Muscle of arm (tissue), 12 donors: ENCODE measurements around the gene PIMREG. TPM values are rescaled to one million over a fixed set of nuclear protein-coding genes. Genes with fewer than 3 reads are reported as not detected.
"Not testable (repeated sequence)": the region's sequence is repeated elsewhere in the genome, so short reads cannot be mapped to it uniquely, and the experiment has no call there.

ENCODE experiments used
- DNase-seq: peaks from one replicate; pipeline ENCODE4 v3.0.0-alpha.2; 2013
- polyA plus RNA-seq, 12 donors: library from polyadenylated mRNA; unstranded; fragments of 120-200 nt; gene quantifications; one replicate each; pipeline ENCODE4 v1.2.1, GENCODE V29; 2013; ENCODE audit not compliant: insufficient read length in 12 of 12

The PIMREG gene
- polyA plus RNA-seq, 12 donors: 7.8 to 20.2 (median 12.6) TPM; not detected in 1

GRCh38 chr17:6476076-6476809 lies 32.0 kb downstream of the PIMREG start:
- no peak for DNase-seq

DNA sequence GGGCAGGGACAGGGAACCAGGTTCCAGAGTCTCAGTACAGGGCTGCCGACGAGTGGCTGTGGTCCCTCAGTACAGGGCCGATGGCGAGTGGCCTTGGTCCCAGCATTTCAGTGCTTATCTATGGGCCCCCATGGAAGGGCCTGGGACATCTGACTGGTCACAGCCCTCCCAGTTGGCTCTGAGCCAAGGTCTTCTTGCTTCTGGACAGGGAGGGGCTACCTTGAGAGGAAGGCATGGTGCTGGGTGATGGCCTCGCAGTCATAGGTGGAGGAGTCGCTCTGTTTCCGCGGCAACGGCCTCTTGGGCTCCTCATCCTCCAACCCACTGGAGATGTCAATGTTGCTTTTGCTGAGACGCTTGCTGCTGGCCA lies 32.5 kb downstream of the PIMREG start:
- DNase-seq: no peak

DNA sequence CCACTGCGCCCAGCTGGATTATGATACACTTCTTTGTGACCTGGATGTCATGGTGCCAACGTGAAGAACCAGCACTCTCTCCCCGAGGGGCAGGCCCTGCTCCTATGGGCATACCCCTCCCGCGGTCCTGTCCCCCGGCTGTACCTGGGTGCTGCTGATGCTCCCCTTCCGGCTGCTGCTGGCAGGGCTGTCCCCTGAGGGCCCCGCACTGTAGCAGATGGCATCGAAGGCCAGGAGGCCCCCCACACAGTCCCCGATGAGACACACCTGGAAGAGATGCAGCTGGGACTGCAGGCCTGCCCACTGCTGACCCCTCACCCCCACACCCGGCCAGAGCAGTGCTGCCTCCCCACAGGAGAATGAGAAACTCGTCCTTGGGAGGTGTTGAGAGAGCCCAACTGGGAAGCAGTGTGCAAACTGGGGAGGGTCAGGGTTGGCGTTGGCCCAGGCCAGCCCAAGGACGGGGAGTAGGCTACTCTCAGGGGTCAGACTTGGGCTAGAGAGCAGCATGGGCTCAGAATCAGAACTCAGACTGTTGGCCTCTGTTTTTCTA lies 33.7 kb downstream of the PIMREG start:
- no peak for DNase-seq

- DNase-seq: no peak
Measured at GRCh38 chr17:6478486-6478885, 34.2 kb downstream of the PIMREG start.

DNA sequence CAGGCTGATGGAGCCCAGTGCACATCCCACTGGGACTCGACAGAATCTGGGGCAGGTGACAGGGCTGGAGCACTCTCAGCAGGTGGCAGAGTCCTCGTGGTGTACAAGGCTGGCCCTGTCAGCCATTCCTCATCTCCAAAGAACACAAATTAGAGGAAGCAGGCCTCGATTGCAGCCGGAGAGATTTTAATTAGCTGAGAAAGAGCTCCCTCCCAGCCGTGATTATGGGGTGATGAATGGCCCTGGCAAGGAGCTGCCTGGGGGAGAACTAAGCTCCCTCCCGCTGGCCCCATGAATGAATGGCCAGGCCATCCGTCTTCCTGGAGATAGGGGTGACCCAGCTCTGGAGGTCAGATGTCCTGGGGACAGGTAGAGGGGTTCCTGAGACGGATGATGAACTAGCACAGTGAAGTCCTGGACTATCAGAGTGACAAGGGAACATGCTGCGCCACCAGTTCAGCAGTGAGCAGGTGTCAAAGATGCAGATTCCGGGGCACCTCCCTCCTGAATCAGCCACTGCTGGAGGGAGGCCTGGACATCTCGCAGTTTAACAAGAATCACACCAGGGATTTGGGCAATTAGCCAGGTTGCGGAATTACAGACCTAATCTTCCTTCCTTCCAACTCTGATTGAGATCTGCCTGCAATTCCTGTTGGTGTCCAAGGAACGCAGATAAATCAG lies 35.5 kb downstream of the PIMREG start:
- no peak for DNase-seq

DNA sequence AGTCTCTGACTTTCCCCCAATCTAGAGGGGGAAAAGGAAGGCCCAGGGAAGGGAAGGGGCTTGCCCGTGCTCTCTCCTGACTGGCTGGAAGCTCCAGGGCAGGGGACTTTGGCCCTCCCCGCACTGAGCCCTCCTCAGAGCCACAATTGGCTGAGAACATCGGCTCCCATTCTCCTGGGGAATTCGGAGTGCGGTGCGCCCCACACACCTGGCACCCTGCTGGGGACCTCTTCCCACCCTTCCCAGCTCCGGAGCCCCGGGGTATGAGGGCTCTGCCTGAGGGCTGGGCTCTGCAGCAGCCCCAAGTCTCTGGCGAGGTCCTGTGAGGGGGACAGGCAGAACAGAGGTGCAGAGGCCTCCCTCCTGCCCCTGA lies 36.0 kb downstream of the PIMREG start:
- no peak for DNase-seq

GRCh38 chr17:6482105-6482455 lies 37.8 kb downstream of the PIMREG start:
- DNase-seq: no peak

GRCh38 chr17:6482796-6483195 lies 38.5 kb downstream of the PIMREG start:
- DNase-seq: not testable (repeated sequence)

DNA sequence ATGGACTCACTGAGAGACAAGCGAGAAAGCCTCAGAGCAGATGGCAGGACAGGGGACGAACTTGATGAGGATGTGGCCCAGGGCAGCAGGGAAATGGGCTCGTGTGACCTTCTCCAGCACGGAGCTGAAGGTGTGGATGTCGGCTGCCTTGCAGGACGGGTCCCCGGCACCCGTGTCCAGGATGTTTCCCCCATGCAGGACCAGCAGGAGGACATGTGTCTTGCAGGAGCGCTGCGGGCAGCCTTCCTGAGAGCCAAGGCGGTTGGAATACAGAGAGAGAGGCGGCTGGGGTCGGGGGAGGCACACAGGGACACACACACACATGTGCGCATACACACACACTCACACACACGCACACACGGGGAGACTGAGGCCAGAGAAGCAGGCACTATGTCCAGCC lies 39.3 kb downstream of the PIMREG start:
- no peak for DNase-seq

DNA sequence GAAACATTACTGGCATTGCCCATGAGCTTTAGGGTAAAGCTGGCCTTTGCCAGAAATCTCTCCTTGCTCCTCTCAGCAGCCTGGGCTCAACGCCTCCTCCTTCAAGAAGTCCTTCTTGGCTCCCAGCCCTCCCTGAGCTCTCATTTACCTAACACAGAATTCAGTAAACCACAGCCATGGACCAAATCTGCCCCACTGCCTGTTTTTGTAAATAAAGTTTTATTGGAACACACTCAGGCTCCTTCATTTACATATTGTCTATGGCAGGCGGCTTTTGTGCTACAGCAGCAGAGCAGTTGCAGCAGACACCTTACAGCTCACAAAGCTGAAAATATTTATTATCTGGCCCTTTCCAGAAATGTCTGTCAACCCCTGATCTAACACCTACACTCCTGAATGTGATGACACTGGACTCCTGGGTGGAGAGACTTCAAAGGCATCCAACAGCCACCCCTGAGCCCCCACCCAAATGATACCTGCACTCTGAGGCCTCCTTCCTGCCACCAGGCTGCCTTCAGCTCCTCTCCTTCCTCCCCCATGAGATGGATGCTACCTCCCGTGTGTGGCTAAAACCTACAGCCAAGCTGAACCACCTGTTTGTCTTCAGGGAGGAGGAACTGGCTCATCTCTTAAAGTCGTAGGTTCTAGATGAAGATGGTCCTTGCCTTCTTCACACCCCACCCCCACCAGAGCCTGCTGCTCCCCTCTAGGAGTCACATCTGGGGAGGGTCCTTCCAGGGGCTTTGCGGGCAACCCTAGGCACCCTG lies 41.6 kb downstream of the PIMREG start:
- DNase-seq: no peak

DNA sequence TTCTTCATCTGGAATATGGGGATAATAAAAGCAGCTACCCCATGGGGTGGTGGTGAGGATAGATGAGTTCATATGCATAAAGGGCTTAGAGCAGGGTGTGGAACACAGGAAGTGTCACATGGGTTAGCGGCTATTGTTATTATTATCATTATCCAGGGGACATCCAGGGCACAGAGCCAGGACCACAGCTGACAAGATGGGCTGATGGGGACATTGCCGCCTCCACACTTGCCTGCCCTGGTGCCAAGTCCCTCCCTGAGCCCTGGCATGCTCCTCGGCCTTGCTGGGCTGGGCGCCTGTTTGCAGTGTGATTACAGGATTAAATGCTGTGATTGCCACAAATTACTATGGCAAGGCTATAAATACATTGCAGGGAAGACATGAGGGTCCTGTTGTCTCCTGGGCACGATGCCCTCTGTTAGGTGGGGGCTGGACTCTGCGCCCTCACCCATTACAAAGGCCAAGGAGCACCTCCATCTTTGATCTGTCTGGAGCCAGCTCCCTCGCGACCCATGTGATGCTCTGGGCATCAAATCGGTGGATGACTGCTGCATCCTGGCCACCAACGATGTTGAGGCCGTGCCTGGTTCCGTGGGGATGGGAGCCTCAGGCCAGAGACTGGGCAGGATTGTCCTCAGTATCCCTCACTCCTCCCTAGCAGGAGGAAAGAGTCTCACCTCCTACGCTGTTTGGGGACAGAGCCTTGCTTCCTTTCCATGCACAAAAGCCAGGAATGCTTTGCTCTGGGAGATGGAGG lies 43.2 kb downstream of the PIMREG start:
- DNase-seq: no peak

GRCh38 chr17:6488008-6488539 lies 43.8 kb downstream of the PIMREG start:
- no peak for DNase-seq

DNA sequence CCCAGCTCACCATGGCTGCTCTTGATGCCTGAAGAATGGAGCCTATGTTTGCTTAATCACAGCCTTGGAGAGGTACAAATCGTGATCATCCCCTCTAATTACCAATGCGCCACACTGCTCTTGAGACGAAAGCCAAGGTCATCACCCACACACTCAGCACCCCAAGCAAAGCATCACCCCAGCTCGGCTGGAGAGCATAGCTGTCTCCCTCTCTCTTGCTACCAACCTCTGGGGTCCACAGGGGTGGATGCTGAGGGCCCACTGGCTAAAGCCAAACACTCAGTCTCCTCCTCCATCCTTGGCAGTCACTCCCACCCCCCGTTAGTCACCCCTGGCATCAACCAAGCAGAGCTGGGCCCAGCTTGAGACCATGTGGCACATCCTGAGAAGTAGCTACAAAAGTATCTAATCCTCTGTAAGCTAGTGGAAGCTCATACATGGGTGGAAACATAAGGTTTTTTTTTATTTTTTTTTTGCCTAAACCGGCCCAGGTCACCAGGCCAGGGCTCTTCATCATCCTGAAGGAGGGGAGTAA lies 44.8 kb downstream of the PIMREG start:
- no peak for DNase-seq

DNA sequence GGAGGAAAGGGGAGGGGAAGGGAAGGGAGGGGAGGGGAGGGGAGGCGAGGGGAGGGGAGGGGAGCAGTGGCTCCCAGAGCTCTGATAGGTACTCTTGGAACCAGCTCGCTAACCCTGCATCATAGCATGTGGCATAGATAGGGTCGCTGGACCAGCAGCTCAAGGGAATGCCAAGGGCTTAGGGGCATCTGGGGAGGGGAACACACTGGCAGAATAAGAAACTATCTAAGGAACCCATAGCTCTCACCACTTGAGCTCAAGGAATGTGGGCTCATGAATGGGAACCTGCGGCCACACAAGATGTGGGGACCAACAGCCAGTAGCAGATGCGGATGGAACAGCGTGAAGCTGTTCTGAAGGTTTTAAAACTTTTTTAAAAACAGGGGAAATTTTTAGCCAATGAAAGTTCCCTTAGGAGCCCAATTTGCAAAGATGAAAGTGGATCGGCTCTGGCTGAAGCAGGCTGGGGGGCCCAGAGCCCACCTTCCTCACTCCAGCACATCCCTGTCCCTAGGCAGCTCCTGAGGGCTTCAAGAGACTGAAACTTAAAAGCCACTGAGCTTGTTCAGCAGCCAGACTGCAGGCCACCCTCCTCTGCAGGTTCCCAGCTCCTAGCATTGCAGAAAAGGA lies 46.9 kb downstream of the PIMREG start:
- DNase-seq: no peak

DNA sequence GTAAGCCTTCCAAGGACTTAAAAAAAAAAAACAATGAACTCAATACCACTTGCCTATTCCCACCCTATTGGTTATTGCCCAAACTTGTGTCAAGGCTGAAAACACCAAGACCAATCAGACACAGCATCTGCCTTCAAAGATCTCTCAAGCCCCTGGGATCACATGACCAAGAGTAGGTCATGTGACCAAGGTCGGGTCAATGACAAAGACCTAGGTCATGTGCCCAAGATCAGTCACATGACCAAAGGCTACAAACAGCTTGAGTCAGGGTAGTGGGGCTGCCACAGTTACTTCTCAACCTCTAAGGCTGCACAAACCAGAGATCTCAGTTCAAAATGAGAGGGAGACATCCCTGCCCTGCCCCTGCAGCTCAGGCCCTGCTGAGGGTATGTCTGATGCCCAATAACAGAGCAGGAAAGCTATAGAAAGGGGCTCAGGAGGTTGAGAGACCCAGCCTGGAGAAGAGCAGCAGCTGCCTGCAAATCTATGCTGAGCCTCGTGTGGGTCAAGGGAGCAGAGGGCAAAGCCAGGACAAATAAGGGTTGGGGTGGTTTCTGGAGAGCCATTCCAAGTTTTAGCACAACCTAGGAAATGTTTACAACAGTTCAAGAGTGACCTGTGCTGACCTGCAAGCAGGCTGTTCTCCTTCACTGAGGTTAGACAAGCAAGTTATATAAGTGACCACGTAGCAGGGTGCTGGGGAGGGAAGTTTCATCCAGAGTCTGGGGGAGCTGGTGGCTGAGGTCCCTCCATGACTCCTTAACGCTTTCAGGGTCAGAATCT lies 48.8 kb downstream of the PIMREG start:
- DNase-seq: no peak

DNA sequence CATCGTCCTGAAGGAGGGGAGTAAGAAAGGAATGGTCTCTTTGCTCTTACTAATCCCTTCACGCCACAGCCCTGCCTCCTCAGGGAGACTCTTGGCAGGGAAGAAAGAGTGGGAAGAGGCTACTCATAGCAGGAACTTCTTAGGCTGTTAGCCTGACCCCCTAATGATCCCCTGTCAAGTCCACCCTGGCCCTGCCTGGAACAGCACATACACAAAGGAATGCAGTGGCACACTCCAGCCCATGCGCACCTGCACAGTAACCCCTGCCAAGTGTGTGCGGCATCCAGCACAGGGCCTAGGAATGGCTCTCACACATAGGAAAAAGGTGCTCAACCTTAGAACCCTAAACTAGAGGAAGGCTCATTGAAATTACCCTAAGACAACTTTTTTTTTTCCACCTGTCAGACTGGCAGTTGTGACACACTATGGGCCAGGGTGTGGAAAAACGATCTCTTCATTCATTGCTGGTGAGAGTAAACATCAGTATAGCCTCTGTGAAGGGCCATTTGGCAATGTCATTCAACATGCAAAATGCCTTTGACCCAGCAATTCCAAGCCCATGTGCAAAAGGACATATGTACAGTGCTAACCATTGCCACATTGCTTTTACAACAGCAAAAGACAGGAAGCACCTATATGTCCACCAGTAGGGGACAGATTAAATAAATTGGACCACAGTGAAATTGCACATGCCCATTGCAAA lies 50.1 kb downstream of the PIMREG start:
- DNase-seq: no peak

- no peak for DNase-seq
Measured at GRCh38 chr17:6495450-6496115, 51.3 kb downstream of the PIMREG start.

- DNase-seq: no peak
Measured at GRCh38 chr17:6496116-6496481, 51.8 kb downstream of the PIMREG start.
